Neural cell (in vitro differentiated cells): Measurements from ENCODE around the gene AGO3. TPM values are rescaled to one million over a fixed set of nuclear protein-coding genes. Genes with fewer than 3 reads are reported as not detected.

Experiments
- H2AFZ ChIP-seq: fragments of 200-600, 300-800 bp; sonication (generic), shearing (Covaris generic); 2 replicates; pipeline ENCODE4 v1.6.0; 2014; ENCODE audit warnings: low read depth, mild to moderate bottlenecking, antibody characterized with exemption, low read length, moderate library complexity
- H3F3A ChIP-seq: fragments of 200-600 bp; shearing (Covaris generic); 2 replicates; pipeline ENCODE4 v1.6.1; 2016; ENCODE audit warnings: mild to moderate bottlenecking, moderate library complexity, mixed read lengths, antibody characterized with exemption, low read length; ENCODE audit not compliant: insufficient read depth, poor library complexity, severe bottlenecking
- H3K27ac ChIP-seq: fragments of 200-600, 300-800 bp; sonication (generic), shearing (Covaris generic); 2 replicates; pipeline ENCODE4 v1.5.1; 2014; ENCODE audit warnings: mild to moderate bottlenecking, low read length, moderate library complexity
- H3K27me3 ChIP-seq: fragments of 300-800, 200-600 bp; sonication (generic), shearing (Covaris generic); 2 replicates; pipeline ENCODE4 v1.6.0; 2014; ENCODE audit warnings: mild to moderate bottlenecking, low read depth, low read length, moderate library complexity; ENCODE audit not compliant: insufficient read depth
- H3K36me3 ChIP-seq: fragments of 300-800, 200-600 bp; sonication (generic), shearing (Covaris generic); 2 replicates; pipeline ENCODE4 v1.5.1; 2014; ENCODE audit warnings: mild to moderate bottlenecking, antibody characterized with exemption, low read length, moderate library complexity; ENCODE audit not compliant: insufficient read depth
- H3K4me2 ChIP-seq: fragments of 300-800, 200-600 bp; sonication (generic), shearing (Covaris generic); 2 replicates; pipeline ENCODE4 v1.6.0; 2014; ENCODE audit warnings: mild to moderate bottlenecking, low read length
- H3K4me3 ChIP-seq: fragments of 300-800, 200-600 bp; sonication (generic), shearing (Covaris generic); 2 replicates; pipeline ENCODE4 v1.5.1; 2014; ENCODE audit warnings: mild to moderate bottlenecking, low read length, moderate library complexity
- H3K79me2 ChIP-seq: fragments of 200-600 bp; shearing (Covaris generic); replicated peaks from 2 replicates; pipeline ENCODE4 v1.6.0; 2014; ENCODE audit warnings: mild to moderate bottlenecking, low read length, moderate library complexity; ENCODE audit not compliant: insufficient read depth
- H3K9ac ChIP-seq: fragments of 300-800, 200-600 bp; sonication (generic), shearing (Covaris generic); 2 replicates; pipeline ENCODE4 v1.6.1; 2016; ENCODE audit warnings: mild to moderate bottlenecking, low read length, mixed read lengths
- H3K9me2 ChIP-seq: fragments of 200-600 bp; shearing (Covaris generic); 2 replicates; pipeline ENCODE4 v1.6.1; 2016; ENCODE audit warnings: mild to moderate bottlenecking, low read length, mixed read lengths; ENCODE audit not compliant: insufficient read depth
- H3K9me3 ChIP-seq: fragments of 200-600, 300-800 bp; sonication (generic), shearing (Covaris generic); 2 replicates; pipeline ENCODE4 v1.6.1; 2016; ENCODE audit warnings: mild to moderate bottlenecking, mixed run types, low read length, moderate library complexity, mixed read lengths
- H4K20me1 ChIP-seq: fragments of 200-600 bp; shearing (Covaris generic); 2 replicates; pipeline ENCODE4 v1.6.1; 2016; ENCODE audit warnings: mild to moderate bottlenecking, mixed run types; ENCODE audit not compliant: insufficient read depth
- EP300 ChIP-seq: fragments of 450-650 bp; conservative IDR thresholded peaks from 2 replicates; pipeline ENCODE4 v1.6.1; 2014; ENCODE audit warnings: antibody characterized with exemption, mild to moderate bottlenecking, moderate library complexity; ENCODE audit not compliant: poor library complexity, severe bottlenecking
- EZH2 ChIP-seq: fragments of 200-600, 300-800 bp; shearing (Covaris generic), sonication (generic); IDR thresholded peaks from 2 replicates; pipeline ENCODE4 v1.6.1; 2014; ENCODE audit warnings: antibody characterized with exemption, low read length, borderline replicate concordance, mild to moderate bottlenecking; ENCODE audit not compliant: insufficient read depth, poor library complexity, severe bottlenecking
- MXI1 ChIP-seq: fragments of 450-650 bp; conservative IDR thresholded peaks from 2 replicates; pipeline ENCODE4 v1.6.1; 2014; ENCODE audit warnings: antibody characterized with exemption, mild to moderate bottlenecking; ENCODE audit not compliant: poor library complexity, severe bottlenecking
- POLR2AphosphoS5 ChIP-seq: IDR thresholded peaks from 2 replicates; pipeline ENCODE4 v1.6.1; 2012
- RAD21 ChIP-seq: fragments of 450-650 bp; conservative IDR thresholded peaks from 2 replicates; pipeline ENCODE4 v1.6.1; 2014; ENCODE audit warnings: antibody characterized with exemption, mild to moderate bottlenecking, moderate library complexity
- SMC3 ChIP-seq: fragments of 450-650 bp; conservative IDR thresholded peaks from 2 replicates; pipeline ENCODE4 v1.6.1; 2014; ENCODE audit warnings: antibody characterized with exemption, mild to moderate bottlenecking, moderate library complexity; ENCODE audit not compliant: poor library complexity
- TAF1 ChIP-seq: IDR thresholded peaks from 2 replicates; pipeline ENCODE4 v1.6.1; 2012; ENCODE audit warnings: low read depth
- polyA plus RNA-seq: library from polyadenylated mRNA; depleted of rRNA; stranded (reverse); fragments of >200 nt; gene quantifications from 2 replicates; pipeline ENCODE4 v1.2.3, GENCODE V29; 2014
- TF ChIP-seq, protein P1 (sequence below): fragments of 450-650 bp; IDR thresholded peaks from 2 replicates; pipeline ENCODE4 v1.5.1; 2014; ENCODE audit warnings: antibody characterized with exemption, mild to moderate bottlenecking, moderate library complexity; ENCODE audit not compliant: poor library complexity, severe bottlenecking
- TF ChIP-seq, protein P2 (sequence below): IDR thresholded peaks from 2 replicates; pipeline ENCODE4 v1.6.1; 2012; ENCODE audit warnings: borderline replicate concordance

AGO3 gene
- polyA plus RNA-seq, 1 donor from 2014 or later, result 9.4 TPM

DNA sequence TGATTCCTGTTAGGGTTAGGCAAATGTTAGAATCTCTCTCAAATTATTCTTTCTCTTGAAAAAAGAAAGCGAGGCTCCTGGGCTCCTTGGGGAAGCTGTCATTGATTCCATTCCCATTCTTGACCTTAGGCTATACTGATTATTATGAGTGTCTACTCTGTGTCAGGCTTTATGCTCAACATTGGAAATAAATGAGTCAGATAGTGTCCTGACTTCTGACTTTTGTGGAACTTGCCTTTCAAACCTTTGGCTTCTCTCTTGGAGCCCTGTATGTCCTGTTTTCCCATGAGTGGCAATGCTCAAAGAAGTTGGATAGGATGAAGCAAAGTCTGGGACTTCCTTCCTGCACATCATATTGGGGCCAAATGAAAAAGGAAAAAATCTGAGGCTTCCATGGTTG lies 36.2 kb upstream of the AGO3 start:
- no peaks in the 10 kb centered on the region for H3F3A ChIP-seq
- H3K9me2 ChIP-seq, result no peaks in the 10 kb centered on the region
- H3K79me2 ChIP-seq, result peaks cover 5% of the 10 kb centered on the region
- no peaks in the 10 kb centered on the region for H4K20me1 ChIP-seq
- H3K36me3 ChIP-seq, result peaks cover 10% of the 10 kb centered on the region
- no peak overlapping the region for H3K27ac ChIP-seq
- H3K9me3 ChIP-seq, result no peaks in the 10 kb centered on the region
- no peak overlapping the region for H3K4me2 ChIP-seq
- no peak overlapping the region for H3K4me3 ChIP-seq
- no peak overlapping the region for H3K9ac ChIP-seq
- no peak overlapping the region for H2AFZ ChIP-seq
- no peaks in the 10 kb centered on the region for H3K27me3 ChIP-seq
- TF ChIP-seq RAD21, result no peak
- no peak for TF ChIP-seq SMC3
- no peak for TF ChIP-seq MXI1
- TF ChIP-seq TAF1, result no peak
- TF ChIP-seq, protein P1, sequence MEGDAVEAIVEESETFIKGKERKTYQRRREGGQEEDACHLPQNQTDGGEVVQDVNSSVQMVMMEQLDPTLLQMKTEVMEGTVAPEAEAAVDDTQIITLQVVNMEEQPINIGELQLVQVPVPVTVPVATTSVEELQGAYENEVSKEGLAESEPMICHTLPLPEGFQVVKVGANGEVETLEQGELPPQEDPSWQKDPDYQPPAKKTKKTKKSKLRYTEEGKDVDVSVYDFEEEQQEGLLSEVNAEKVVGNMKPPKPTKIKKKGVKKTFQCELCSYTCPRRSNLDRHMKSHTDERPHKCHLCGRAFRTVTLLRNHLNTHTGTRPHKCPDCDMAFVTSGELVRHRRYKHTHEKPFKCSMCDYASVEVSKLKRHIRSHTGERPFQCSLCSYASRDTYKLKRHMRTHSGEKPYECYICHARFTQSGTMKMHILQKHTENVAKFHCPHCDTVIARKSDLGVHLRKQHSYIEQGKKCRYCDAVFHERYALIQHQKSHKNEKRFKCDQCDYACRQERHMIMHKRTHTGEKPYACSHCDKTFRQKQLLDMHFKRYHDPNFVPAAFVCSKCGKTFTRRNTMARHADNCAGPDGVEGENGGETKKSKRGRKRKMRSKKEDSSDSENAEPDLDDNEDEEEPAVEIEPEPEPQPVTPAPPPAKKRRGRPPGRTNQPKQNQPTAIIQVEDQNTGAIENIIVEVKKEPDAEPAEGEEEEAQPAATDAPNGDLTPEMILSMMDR, result no peak
- TF ChIP-seq EZH2, result no peak
- TF ChIP-seq EP300, result no peak
- TF ChIP-seq POLR2AphosphoS5, result no peak
- TF ChIP-seq, protein P2, sequence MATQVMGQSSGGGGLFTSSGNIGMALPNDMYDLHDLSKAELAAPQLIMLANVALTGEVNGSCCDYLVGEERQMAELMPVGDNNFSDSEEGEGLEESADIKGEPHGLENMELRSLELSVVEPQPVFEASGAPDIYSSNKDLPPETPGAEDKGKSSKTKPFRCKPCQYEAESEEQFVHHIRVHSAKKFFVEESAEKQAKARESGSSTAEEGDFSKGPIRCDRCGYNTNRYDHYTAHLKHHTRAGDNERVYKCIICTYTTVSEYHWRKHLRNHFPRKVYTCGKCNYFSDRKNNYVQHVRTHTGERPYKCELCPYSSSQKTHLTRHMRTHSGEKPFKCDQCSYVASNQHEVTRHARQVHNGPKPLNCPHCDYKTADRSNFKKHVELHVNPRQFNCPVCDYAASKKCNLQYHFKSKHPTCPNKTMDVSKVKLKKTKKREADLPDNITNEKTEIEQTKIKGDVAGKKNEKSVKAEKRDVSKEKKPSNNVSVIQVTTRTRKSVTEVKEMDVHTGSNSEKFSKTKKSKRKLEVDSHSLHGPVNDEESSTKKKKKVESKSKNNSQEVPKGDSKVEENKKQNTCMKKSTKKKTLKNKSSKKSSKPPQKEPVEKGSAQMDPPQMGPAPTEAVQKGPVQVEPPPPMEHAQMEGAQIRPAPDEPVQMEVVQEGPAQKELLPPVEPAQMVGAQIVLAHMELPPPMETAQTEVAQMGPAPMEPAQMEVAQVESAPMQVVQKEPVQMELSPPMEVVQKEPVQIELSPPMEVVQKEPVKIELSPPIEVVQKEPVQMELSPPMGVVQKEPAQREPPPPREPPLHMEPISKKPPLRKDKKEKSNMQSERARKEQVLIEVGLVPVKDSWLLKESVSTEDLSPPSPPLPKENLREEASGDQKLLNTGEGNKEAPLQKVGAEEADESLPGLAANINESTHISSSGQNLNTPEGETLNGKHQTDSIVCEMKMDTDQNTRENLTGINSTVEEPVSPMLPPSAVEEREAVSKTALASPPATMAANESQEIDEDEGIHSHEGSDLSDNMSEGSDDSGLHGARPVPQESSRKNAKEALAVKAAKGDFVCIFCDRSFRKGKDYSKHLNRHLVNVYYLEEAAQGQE, result no peak

DNA sequence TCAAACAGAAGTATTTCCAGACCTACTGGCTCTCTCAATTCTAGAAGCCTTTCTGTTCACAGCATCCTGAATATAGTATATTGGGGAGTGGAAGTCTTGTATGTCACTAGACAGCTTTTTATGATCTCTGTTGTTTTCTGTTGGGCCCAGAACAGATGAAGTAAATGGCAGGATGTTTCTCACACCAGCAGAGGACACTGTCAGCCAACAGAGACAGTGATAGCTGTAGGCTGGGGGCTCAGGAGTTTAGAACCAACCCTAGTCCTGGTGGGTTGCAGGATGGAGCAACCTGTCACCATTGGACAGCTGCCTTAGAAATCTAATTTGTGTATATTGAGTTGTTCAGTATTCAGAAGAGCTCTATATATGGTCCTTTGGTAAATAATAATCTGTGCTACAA lies 31.0 kb upstream of the AGO3 start:
- no peak for TF ChIP-seq MXI1
- TF ChIP-seq POLR2AphosphoS5, result no peak
- TF ChIP-seq, protein P1, result no peak
- Histone ChIP-seq H4K20me1 (no peaks in the 10 kb centered on the region), H3K4me2 (no peak overlapping the region), H3F3A (no peaks in the 10 kb centered on the region), H3K9me2 (no peaks in the 10 kb centered on the region), H3K36me3 (peaks cover 15% of the 10 kb centered on the region), H3K9ac (no peak overlapping the region), H3K27ac (no peak overlapping the region), H3K79me2 (no peaks in the 10 kb centered on the region), H3K27me3 (no peaks in the 10 kb centered on the region), H3K4me3 (no peak overlapping the region), H3K9me3 (no peaks in the 10 kb centered on the region), H2AFZ (no peak overlapping the region)
